Gastrocnemius medialis (tissue), 4 donors: ENCODE measurements around the gene ITPR2.

Experiments used
- CTCF ChIP-seq, 5 experiments: fragments of 450-650 bp in 3 of 5; fragments of 200-600 bp in 2 of 5; sonication (generic) in 2 of 5; IDR thresholded peaks in 4 of 5; conservative IDR thresholded peaks in 1 of 5; 1 replicate in 4 of 5; 2 replicates in 1 of 5; pipeline ENCODE4 v1.5.1; 2016 to 2019; ENCODE audit warnings: antibody characterized with exemption in 5 of 5, mild to moderate bottlenecking in 3 of 5, moderate library complexity in 3 of 5
- POLR2A ChIP-seq, 2 donors: fragments of 450-650 bp; IDR thresholded peaks; one replicate each; pipeline ENCODE4 v1.6.1; 2017; ENCODE audit warnings: antibody characterized with exemption in 2 of 2, mild to moderate bottlenecking in 2 of 2, moderate library complexity in 2 of 2

GRCh38 chr12:26868447-26869103, 35.6 kb upstream of the ITPR2 start:
- TF ChIP-seq CTCF (IDR thresholded peaks at IDR 0.05 in 4 of 5, conservative IDR thresholded peaks at IDR 0.05 in 1 of 5) (no peak), POLR2A (IDR thresholded peaks at IDR 0.05) (no peak)
